Measurements from ENCODE around the gene VPS9D1.
A peak's percentile ranks its signal among the peaks of the same experiment; 100 is the strongest.

The VPS9D1 gene

DNA sequence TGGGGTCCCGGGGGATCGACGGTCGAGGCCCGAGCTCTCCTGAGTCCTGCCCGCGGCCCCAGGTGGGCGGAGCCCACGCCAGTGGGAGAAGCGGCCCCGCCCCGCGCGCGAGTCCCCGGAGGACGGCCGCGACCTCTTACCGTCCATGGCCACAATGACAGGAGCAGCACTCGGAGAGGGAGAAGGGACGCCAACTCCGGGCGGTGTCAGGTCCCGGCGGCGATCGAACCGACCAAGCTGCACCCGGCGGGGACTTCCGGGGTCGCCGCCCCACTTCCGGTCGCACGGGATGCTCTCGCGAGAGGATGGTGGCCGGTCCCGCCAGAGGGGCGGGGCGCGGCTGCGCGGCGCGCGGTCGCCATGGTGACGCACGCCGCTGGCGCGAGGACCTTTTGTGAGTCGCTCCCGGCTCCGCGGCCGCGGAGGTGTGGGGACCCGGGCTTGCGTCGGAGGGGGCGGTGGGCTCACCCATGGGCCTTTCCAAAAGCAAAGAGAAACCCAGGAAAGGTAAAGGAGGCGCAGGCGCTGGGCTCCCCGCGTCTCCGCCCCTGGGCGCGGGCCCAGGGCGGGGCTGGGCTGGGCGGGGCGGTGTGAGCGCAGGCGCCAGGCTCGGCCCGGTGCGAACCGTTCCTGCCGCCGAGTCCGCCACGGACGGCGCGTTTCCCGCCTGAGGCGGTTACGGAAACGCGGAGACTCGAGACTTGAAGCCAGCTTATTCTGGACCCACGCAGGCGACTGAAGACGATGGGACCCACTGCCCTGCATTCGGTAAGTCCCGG is 63.1 kb downstream of the VPS9D1 start, which contains the start of the genes CHMP1A and SPATA33:
CHMP1A (minus strand) TSS at position 267 of the 779 bp plus-strand sequence; CDS start at position 147, 120 bp downstream.
SPATA33 (plus strand) TSS at position 395 of the 779 bp plus-strand sequence; CDS start at position 471, 76 bp downstream.
- DNase-seq, result peak; percentile 76 to 91

All from NCI-H524 (cell line).